Mesodermal cell (in vitro differentiated cells): ENCODE data around the gene LHFPL3.

ENCODE experiments used
- H3K27ac ChIP-seq: 2 replicates; pipeline ENCODE4 v1.7.0; 2013; ENCODE audit warnings: mild to moderate bottlenecking, low read depth, low read length, moderate library complexity; ENCODE audit not compliant: severe bottlenecking
- H3K36me3 ChIP-seq: 2 replicates; pipeline ENCODE4 v1.7.1; 2013; ENCODE audit warnings: mild to moderate bottlenecking, low read length, moderate library complexity; ENCODE audit not compliant: control insufficient read depth, insufficient read depth
- H3K4me1 ChIP-seq: one replicate; pipeline ENCODE4 v1.7.1; 2013; ENCODE audit warnings: mild to moderate bottlenecking, low read length; ENCODE audit not compliant: insufficient read depth, control insufficient read depth, poor library complexity, severe bottlenecking
- H3K4me3 ChIP-seq: 2 replicates; pipeline ENCODE4 v1.7.0; 2013; ENCODE audit warnings: low read length, control low read depth, mild to moderate bottlenecking; ENCODE audit not compliant: insufficient read depth, poor library complexity, severe bottlenecking; ENCODE audit errors: extremely low read depth
- H3K9me3 ChIP-seq: 2 replicates; pipeline ENCODE4 v1.7.1; 2013; ENCODE audit warnings: mild to moderate bottlenecking, low read length, moderate library complexity; ENCODE audit not compliant: control insufficient read depth
- WGBS, 2 experiments: methylation state at CpG; one replicate each; pipeline ENCODE4 v1.1.5; 2013; ENCODE audit warnings: missing lambda C conversion rate in 2 of 2; ENCODE audit not compliant: insufficient coverage in 2 of 2; 5-methylcytosine and 5-hydroxymethylcytosine counted together

The LHFPL3 gene

GRCh38 chr7:104767826-104768536 lies 439.6 kb downstream of the LHFPL3 start:
- no peaks in the 10 kb centered on the region for H3K36me3 ChIP-seq
- H3K4me3 ChIP-seq, result no peak overlapping the region
- no peaks in the 10 kb centered on the region for H3K9me3 ChIP-seq
- H3K4me1 ChIP-seq, result no peaks in the 10 kb centered on the region
- WGBS, 2 experiments, result 42% methylated on average over 3 of the region's 4 CpGs; no CpG with 5 or more reads in 1 of the 2 experiments
- H3K27ac ChIP-seq, result no peak overlapping the region

GRCh38 chr7:104772405-104773345 lies 444.3 kb downstream of the LHFPL3 start:
- Histone ChIP-seq H3K36me3 (no peaks in the 10 kb centered on the region), H3K4me1 (no peaks in the 10 kb centered on the region), H3K27ac (no peak overlapping the region), H3K4me3 (no peak overlapping the region), H3K9me3 (no peaks in the 10 kb centered on the region)
- 14 to 18% methylated on average over 7 to 9 of the region's 10 CpGs for WGBS, 2 experiments

GRCh38 chr7:104773796-104774195 lies 445.4 kb downstream of the LHFPL3 start:
- Histone ChIP-seq H3K27ac (no peak overlapping the region), H3K4me1 (no peaks in the 10 kb centered on the region), H3K9me3 (no peaks in the 10 kb centered on the region), H3K4me3 (no peak overlapping the region), H3K36me3 (no peaks in the 10 kb centered on the region)
- 92 to 100% methylated on average over 5 of the region's 5 CpGs for WGBS, 2 experiments

- no peaks in the 10 kb centered on the region for H3K4me1 ChIP-seq
- no peak overlapping the region for H3K4me3 ChIP-seq
- H3K27ac ChIP-seq, result no peak overlapping the region
- H3K36me3 ChIP-seq, result no peaks in the 10 kb centered on the region
- no peaks in the 10 kb centered on the region for H3K9me3 ChIP-seq
Measured at GRCh38 chr7:104775531-104775930, 447.1 kb downstream of the LHFPL3 start.

GRCh38 chr7:104777301-104777800 lies 448.9 kb downstream of the LHFPL3 start:
- Histone ChIP-seq H3K27ac (no peak overlapping the region), H3K9me3 (no peaks in the 10 kb centered on the region), H3K36me3 (no peaks in the 10 kb centered on the region), H3K4me3 (no peak overlapping the region), H3K4me1 (no peaks in the 10 kb centered on the region)
- 86 to 88% methylated on average over 1 to 2 of the region's 3 CpGs for WGBS, 2 experiments

DNA sequence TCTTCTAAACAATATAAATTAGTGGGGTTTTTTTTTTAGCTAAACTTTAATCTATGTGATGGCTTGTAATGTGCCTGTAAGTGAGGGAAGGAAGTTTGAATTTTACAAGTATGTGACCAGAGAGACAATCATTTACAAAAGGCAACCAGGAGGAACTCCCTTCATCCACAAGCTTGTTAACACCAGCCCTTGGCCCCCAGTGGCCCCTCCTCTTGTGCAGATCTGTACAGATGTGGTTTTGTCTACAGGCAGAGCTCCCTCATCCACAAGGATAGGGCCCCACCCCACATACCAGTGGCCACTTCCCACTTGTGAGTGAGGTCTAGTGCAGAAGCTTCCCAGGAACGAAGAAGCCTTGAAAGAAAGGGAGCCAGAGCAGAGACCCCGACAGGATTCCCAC lies 451.5 kb downstream of the LHFPL3 start:
- Histone ChIP-seq H3K27ac (no peak overlapping the region), H3K4me1 (no peaks in the 10 kb centered on the region), H3K36me3 (no peaks in the 10 kb centered on the region), H3K9me3 (no peaks in the 10 kb centered on the region), H3K4me3 (no peak overlapping the region)
- 85 to 88% methylated on average over 1 to 2 of the region's 2 CpGs for WGBS, 2 experiments

DNA sequence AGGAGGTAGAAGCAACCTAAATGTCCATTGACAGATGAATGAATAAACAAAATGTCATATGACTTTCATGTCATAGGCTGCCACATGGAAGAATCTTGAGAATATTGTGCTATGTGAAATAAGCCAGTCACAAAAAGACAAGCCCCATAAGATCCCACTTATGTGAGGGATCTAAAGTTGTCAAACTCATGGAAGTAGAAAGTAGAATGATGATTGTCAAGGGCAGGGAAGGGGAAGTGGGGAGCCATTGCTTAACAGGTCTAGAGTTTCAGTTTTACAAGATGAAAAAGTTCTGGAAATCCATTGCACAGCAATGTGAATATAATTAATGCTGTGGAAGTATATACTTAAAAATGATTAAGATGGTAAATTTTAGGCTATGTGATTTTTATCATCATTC lies 456.3 kb downstream of the LHFPL3 start:
- H3K36me3 ChIP-seq, result no peaks in the 10 kb centered on the region
- H3K4me3 ChIP-seq, result no peak overlapping the region
- no peaks in the 10 kb centered on the region for H3K9me3 ChIP-seq
- no peak overlapping the region for H3K27ac ChIP-seq
- H3K4me1 ChIP-seq, result no peaks in the 10 kb centered on the region

DNA sequence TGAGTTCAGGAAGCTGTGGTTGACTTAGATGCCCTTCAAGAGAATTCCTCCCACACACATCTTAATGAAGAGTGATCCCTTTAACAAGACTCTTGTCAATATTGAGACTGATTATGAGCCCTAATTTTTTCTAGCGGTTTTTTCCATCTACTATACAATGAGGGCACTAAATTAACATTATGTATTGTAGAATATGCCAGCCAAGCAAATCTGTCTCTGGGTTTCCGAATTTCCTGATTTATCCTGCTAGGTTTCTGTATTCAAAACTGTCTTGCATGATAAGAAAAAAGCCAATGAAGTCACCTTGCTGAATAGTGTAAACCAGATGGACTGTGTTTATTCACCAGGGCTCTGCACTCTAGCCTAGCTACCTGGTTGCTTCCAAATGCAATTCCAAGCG lies 461.4 kb downstream of the LHFPL3 start:
- peaks cover 4% of the 10 kb centered on the region for H3K4me1 ChIP-seq
- H3K4me3 ChIP-seq, result no peak overlapping the region
- H3K36me3 ChIP-seq, result no peaks in the 10 kb centered on the region
- WGBS, 2 experiments, result 63 to 67% methylated on average over 1 of the region's 3 CpGs
- no peak overlapping the region for H3K27ac ChIP-seq
- no peaks in the 10 kb centered on the region for H3K9me3 ChIP-seq

DNA sequence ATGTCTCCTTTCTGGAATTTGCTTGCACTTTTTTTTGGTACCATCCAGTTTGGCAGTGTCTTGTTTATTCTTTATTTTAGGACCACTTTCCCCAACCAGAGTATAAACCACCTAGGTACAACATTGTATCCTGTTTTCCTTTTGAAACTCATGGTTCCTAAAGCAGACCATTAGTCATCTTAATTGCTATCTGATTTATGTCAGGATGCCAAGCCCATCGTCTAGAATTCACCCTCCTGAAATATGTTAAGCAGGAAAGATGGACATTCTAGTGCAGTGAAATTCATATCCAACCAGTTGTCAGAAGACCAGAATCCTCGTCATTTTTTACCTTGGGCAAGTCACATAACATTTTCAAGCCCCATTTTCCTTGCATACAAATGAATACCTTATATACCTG lies 462.0 kb downstream of the LHFPL3 start:
- 71 to 100% methylated on average over 1 of the region's 2 CpGs for WGBS, 2 experiments

GRCh38 chr7:104791080-104791479 lies 462.7 kb downstream of the LHFPL3 start:
- Histone ChIP-seq H3K27ac (no peak overlapping the region), H3K36me3 (no peaks in the 10 kb centered on the region), H3K9me3 (no peaks in the 10 kb centered on the region), H3K4me1 (peaks cover 9% of the 10 kb centered on the region), H3K4me3 (no peak overlapping the region)

More for the DNA sequence above, 462.0 kb downstream of the LHFPL3 start:
- Histone ChIP-seq H3K9me3 (no peaks in the 10 kb centered on the region), H3K27ac (no peak overlapping the region), H3K4me1 (peaks cover 5% of the 10 kb centered on the region), H3K4me3 (no peak overlapping the region), H3K36me3 (no peaks in the 10 kb centered on the region)

- no peaks in the 10 kb centered on the region for H3K9me3 ChIP-seq
- no peak overlapping the region for H3K4me3 ChIP-seq
- no peaks in the 10 kb centered on the region for H3K36me3 ChIP-seq
- WGBS, 2 experiments, result 86 to 93% methylated on average over 2 to 4 of the region's 7 CpGs
- no peak overlapping the region for H3K27ac ChIP-seq
- H3K4me1 ChIP-seq, result peaks cover 9% of the 10 kb centered on the region
Measured at GRCh38 chr7:104793066-104793465, 464.7 kb downstream of the LHFPL3 start.
